ENCODE measurements around the gene GRIK1. TPM values are rescaled to one million over a fixed set of nuclear protein-coding genes. Genes with fewer than 3 reads are reported as not detected.

The GRIK1 gene
- polyA plus RNA-seq, 3 donors = not detected

DNA sequence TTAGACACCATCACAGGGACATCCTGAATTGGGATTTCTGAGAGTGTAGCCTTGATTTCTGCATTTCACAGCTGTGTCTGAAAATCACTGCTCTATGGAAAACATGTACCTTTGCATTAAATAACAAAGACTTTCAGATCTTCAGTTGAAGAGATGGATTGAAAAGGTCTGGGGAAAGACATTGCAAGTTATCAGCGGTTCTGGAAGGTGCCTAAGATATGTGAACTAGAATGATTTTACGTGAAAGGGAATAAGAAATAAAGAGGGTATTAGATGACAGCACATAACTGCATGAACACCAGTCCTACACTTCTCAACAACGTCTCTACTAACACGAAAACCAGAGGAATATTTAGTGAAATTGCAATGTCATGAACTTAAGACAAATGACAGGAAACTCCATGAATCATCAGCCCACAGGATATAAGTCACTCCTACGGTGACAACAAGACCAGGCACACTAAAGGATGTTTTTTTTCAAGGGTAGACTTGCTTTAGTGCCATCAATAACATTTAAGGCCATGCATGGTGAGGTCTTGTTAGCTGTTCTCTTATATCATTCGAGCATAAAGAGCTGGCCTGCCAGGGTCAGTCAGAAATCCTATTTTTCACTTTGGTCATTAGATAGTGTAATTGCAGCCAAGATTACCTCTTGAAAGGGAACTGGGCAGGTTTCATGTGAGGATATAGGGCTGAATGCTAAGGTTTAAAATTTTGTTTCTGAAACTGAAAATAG is 283.1 kb downstream of the GRIK1 start:
- Histone ChIP-seq H3K79me2 (ENCODE audit: insufficient read depth, low read length) (no peaks in the 10 kb centered on the region), H3K27ac (ENCODE audit: low read depth in 1 of 2, low read length in 2 of 2) (peak overlapping the region; percentile 76 to 99), H3K27me3 (ENCODE audit: control insufficient read depth in 2 of 2, insufficient read depth in 2 of 2, low read length in 2 of 2) (no peaks in the 10 kb centered on the region), H3K9me3 (replicated peaks in 1 of 2; ENCODE audit: control insufficient read depth in 1 of 2, insufficient read depth in 1 of 2, low read length in 2 of 2) (peaks cover 0 to 5% of the 10 kb centered on the region in 2 donors), H3K4me3 (replicated peaks in 1 of 3; ENCODE audit: low read depth in 2 of 3, low read length in 3 of 3) (peak overlapping the region in 2 of 3 experiments; percentile 22 to 50), H3K4me2 (replicated peaks; ENCODE audit: extremely low read depth, low read length, poor library complexity, severe bottlenecking) (peak overlapping the region; percentile 68), H3K36me3 (replicated peaks in 1 of 2; ENCODE audit: control insufficient read depth in 1 of 2, insufficient read depth in 2 of 2, low read length in 2 of 2) (no peaks in the 10 kb centered on the region), H3K9ac (ENCODE audit: insufficient read depth, low read length, poor library complexity, severe bottlenecking) (peak overlapping the region; percentile 72), H3K4me1 (ENCODE audit: control insufficient read depth in 1 of 2, insufficient read depth in 2 of 2, low read length in 2 of 2) (peaks cover 32% of the 10 kb centered on the region in 2 donors), H4K20me1 (ENCODE audit: insufficient read depth, low read length) (no peaks in the 10 kb centered on the region), H2AFZ (ENCODE audit: insufficient read depth, low read depth, low read length, poor library complexity, severe bottlenecking) (peak overlapping the region; percentile 44)
- DNase-seq = peak; percentile 89 to 97 (median 96)
- peaks cover 12 to 13% of the 10 kb centered on the region in 2 donors for H3K36me3 Mint-ChIP-seq
- H3K4me1 Mint-ChIP-seq = peaks cover 30% of the 10 kb centered on the region
- peaks cover 0 to 16% (median 4%) of the 10 kb centered on the region in 7 donors for H3K9me3 Mint-ChIP-seq
- intact Hi-C loops (cut with micrococcal nuclease) = loop anchor here in 1 of 2 donors (2.0 kb wide), 1 partner anchor 16 kb away; no protein-coding TSS in a partner anchor
- H3K27ac Mint-ChIP-seq = peak overlapping the region; percentile 93 to 100 (median 98)
- H3K4me3 Mint-ChIP-seq = peak overlapping the region in 1 of 2 donors; percentile 77
- TF ChIP-seq, protein P1, sequence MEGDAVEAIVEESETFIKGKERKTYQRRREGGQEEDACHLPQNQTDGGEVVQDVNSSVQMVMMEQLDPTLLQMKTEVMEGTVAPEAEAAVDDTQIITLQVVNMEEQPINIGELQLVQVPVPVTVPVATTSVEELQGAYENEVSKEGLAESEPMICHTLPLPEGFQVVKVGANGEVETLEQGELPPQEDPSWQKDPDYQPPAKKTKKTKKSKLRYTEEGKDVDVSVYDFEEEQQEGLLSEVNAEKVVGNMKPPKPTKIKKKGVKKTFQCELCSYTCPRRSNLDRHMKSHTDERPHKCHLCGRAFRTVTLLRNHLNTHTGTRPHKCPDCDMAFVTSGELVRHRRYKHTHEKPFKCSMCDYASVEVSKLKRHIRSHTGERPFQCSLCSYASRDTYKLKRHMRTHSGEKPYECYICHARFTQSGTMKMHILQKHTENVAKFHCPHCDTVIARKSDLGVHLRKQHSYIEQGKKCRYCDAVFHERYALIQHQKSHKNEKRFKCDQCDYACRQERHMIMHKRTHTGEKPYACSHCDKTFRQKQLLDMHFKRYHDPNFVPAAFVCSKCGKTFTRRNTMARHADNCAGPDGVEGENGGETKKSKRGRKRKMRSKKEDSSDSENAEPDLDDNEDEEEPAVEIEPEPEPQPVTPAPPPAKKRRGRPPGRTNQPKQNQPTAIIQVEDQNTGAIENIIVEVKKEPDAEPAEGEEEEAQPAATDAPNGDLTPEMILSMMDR (IDR thresholded peaks at IDR 0.05) = no peak
- H3K27me3 Mint-ChIP-seq (ENCODE audit: low read depth in 3 of 3) = no peaks in the 10 kb centered on the region
- WGBS (ENCODE audit: insufficient coverage) = no CpG with 5 or more reads among the region's 6 CpGs

GRCh38 chr21:29655577-29655976 is 284.2 kb downstream of the GRIK1 start:
- Histone ChIP-seq H4K20me1 (ENCODE audit: insufficient read depth, low read length) (no peaks in the 10 kb centered on the region), H3K27ac (ENCODE audit: low read depth in 1 of 2, low read length in 2 of 2) (peak overlapping the region; percentile 76 to 99), H3K79me2 (ENCODE audit: insufficient read depth, low read length) (no peaks in the 10 kb centered on the region), H3K36me3 (replicated peaks in 1 of 2; ENCODE audit: control insufficient read depth in 1 of 2, insufficient read depth in 2 of 2, low read length in 2 of 2) (no peaks in the 10 kb centered on the region), H3K4me1 (ENCODE audit: control insufficient read depth in 1 of 2, insufficient read depth in 2 of 2, low read length in 2 of 2) (peaks cover 32% of the 10 kb centered on the region in 2 donors), H3K9me3 (replicated peaks in 1 of 2; ENCODE audit: control insufficient read depth in 1 of 2, insufficient read depth in 1 of 2, low read length in 2 of 2) (peaks cover 0 to 5% of the 10 kb centered on the region in 2 donors), H3K4me3 (replicated peaks in 1 of 3; ENCODE audit: low read depth in 2 of 3, low read length in 3 of 3) (no peak overlapping the region), H2AFZ (ENCODE audit: insufficient read depth, low read depth, low read length, poor library complexity, severe bottlenecking) (peak overlapping the region; percentile 36), H3K4me2 (replicated peaks; ENCODE audit: extremely low read depth, low read length, poor library complexity, severe bottlenecking) (no peak overlapping the region), H3K9ac (ENCODE audit: insufficient read depth, low read length, poor library complexity, severe bottlenecking) (no peak overlapping the region), H3K27me3 (ENCODE audit: control insufficient read depth in 2 of 2, insufficient read depth in 2 of 2, low read length in 2 of 2) (no peaks in the 10 kb centered on the region)
- DNase-seq = no peak
- Mint-ChIP-seq H3K27ac (peak overlapping the region; percentile 93 to 100 (median 98)), H3K4me1 (peaks cover 30% of the 10 kb centered on the region), H3K9me3 (peaks cover 0 to 12% (median 4%) of the 10 kb centered on the region in 7 donors), H3K4me3 (no peak overlapping the region), H3K27me3 (ENCODE audit: low read depth in 3 of 3) (no peaks in the 10 kb centered on the region), H3K36me3 (peaks cover 12 to 16% of the 10 kb centered on the region in 2 donors)
- TF ChIP-seq, protein P1 (IDR thresholded peaks at IDR 0.05) = no peak
- no CpG with 5 or more reads among the region's 6 CpGs for WGBS (ENCODE audit: insufficient coverage)
- intact Hi-C loops (cut with micrococcal nuclease) = no loop called here
